ENCODE data around the gene RAD51B.

DNA sequence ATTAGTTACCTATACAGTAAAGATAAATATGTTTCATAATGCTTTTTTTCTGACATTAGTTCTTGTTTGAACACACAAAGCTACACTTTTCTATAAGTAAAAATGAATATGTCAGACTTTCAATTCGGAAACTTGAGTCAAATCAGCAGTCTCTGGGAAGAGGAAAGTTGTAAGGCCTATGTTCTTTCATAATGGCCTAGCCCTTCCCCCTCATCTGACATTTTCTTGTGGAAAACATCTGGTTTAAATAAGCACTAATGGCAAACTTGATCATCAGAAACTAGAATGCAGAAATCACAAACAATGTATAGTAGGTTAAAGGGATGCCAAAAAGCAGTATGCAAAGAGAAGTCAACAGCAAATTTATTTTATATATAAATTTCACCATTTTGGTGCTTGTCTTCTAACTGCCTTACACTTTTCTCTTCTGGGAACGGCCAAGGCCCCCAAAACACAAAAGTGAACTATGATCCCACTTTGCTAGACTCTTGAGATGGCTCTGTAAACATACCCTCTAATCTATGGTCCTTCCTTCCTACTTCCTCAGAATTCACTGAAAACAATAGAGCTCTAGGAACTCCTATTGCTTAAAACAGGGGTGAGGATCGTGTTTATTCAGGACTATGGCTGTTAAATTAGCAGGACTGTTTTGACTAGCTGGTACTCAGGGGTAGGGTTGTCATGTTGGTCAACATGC is 444.1 kb downstream of the RAD51B start:
- TF ChIP-seq, protein P1, sequence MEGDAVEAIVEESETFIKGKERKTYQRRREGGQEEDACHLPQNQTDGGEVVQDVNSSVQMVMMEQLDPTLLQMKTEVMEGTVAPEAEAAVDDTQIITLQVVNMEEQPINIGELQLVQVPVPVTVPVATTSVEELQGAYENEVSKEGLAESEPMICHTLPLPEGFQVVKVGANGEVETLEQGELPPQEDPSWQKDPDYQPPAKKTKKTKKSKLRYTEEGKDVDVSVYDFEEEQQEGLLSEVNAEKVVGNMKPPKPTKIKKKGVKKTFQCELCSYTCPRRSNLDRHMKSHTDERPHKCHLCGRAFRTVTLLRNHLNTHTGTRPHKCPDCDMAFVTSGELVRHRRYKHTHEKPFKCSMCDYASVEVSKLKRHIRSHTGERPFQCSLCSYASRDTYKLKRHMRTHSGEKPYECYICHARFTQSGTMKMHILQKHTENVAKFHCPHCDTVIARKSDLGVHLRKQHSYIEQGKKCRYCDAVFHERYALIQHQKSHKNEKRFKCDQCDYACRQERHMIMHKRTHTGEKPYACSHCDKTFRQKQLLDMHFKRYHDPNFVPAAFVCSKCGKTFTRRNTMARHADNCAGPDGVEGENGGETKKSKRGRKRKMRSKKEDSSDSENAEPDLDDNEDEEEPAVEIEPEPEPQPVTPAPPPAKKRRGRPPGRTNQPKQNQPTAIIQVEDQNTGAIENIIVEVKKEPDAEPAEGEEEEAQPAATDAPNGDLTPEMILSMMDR (conservative IDR thresholded peaks at IDR 0.05): no peak
- TF ChIP-seq EZH2 (IDR thresholded peaks at IDR 0.05; ENCODE audit: low read depth): no peak
